CD8-positive, alpha-beta memory T cell (primary cell): Measurements from ENCODE around the gene KIF18B. TPM values are rescaled to one million over a fixed set of nuclear protein-coding genes. Genes with fewer than 3 reads are reported as not detected.

Experiments
- CTCF ChIA-PET: fragments of 350-600 bp; sonication (Branson Sonifier 250); formaldehyde crosslinking; loops from one replicate; lab custom pipeline; 2021; ENCODE audit warnings: antibody characterized with exemption; lab: Charles Lee
- POLR2A ChIA-PET: fragments of 350-600 bp; sonication (Branson Sonifier 250); formaldehyde crosslinking; loops from one replicate; lab custom pipeline; 2021; ENCODE audit warnings: antibody characterized with exemption; lab: Charles Lee
- DNase-seq, 5 donors: peaks; one replicate each; pipeline versions ENCODE4 v3.0.0 to v3.0.0-alpha.2; 2020 to 2022; ENCODE audit warnings: mixed read lengths in 1 of 5
- H3K27ac ChIP-seq: one replicate; pipeline ENCODE4 v1.7.0; 2013; ENCODE audit warnings: low read depth, mild to moderate bottlenecking, low read length, moderate library complexity
- H3K27me3 ChIP-seq: 2 replicates; pipeline ENCODE4 v1.7.0; 2013; ENCODE audit warnings: low read length, mild to moderate bottlenecking; ENCODE audit not compliant: insufficient read depth, poor library complexity, severe bottlenecking
- H3K36me3 ChIP-seq: 2 replicates; pipeline ENCODE4 v1.7.0; 2013; ENCODE audit warnings: mild to moderate bottlenecking, low read length, moderate library complexity; ENCODE audit not compliant: insufficient read depth
- H3K4me1 ChIP-seq: 2 replicates; pipeline ENCODE4 v1.7.0; 2013; ENCODE audit warnings: mild to moderate bottlenecking, low read length, moderate library complexity; ENCODE audit not compliant: insufficient read depth
- H3K4me3 ChIP-seq: 2 replicates; pipeline ENCODE4 v1.7.0; 2013; ENCODE audit warnings: mild to moderate bottlenecking, low read length
- H3K9me3 ChIP-seq: 2 replicates; pipeline ENCODE4 v1.7.0; 2013; ENCODE audit warnings: mild to moderate bottlenecking, low read length
- H3K27ac Mint-ChIP-seq, 8 donors: one replicate each; pipeline ENCODE4 v1.8.0; 2020 to 2021; ENCODE audit warnings: mixed read lengths in 8 of 8, mild to moderate bottlenecking in 6 of 8, inconsistent platforms in 3 of 8, moderate library complexity in 3 of 8
- H3K27me3 Mint-ChIP-seq, 2 donors: one replicate each; pipeline ENCODE4 v1.8.0; 2020 to 2021; ENCODE audit warnings: mixed read lengths in 2 of 2, mild to moderate bottlenecking in 1 of 2, moderate library complexity in 1 of 2
- H3K36me3 Mint-ChIP-seq, 3 donors: one replicate each; pipeline ENCODE4 v1.8.0; 2020 to 2021; ENCODE audit warnings: mixed read lengths in 3 of 3, inconsistent platforms in 1 of 3, mild to moderate bottlenecking in 1 of 3
- H3K4me1 Mint-ChIP-seq, 3 donors: one replicate each; pipeline ENCODE4 v1.8.0; 2020 to 2021; ENCODE audit warnings: mixed read lengths in 3 of 3, inconsistent platforms in 1 of 3, mild to moderate bottlenecking in 1 of 3
- H3K4me3 Mint-ChIP-seq, 7 donors: one replicate each; pipeline ENCODE4 v1.8.0; 2020 to 2021; ENCODE audit warnings: mixed read lengths in 7 of 7, mild to moderate bottlenecking in 6 of 7, moderate library complexity in 4 of 7, inconsistent platforms in 2 of 7
- H3K9me3 Mint-ChIP-seq, 5 donors: one replicate each; pipeline ENCODE4 v1.8.0; 2020 to 2022; ENCODE audit warnings: mixed read lengths in 5 of 5, mild to moderate bottlenecking in 3 of 5, moderate library complexity in 2 of 5, inconsistent platforms in 1 of 5
- polyA plus RNA-seq: library from polyadenylated mRNA; unstranded; fragments of 300-500 nt; fragmentation: Illumina TruSeq; gene quantifications from one replicate; pipeline ENCODE4 v1.2.3, GENCODE V29; 2021
- total RNA-seq, 2 experiments: library from RNA; stranded (reverse); gene quantifications; one replicate each; pipeline ENCODE4 v1.2.3, GENCODE V29; 2021

KIF18B gene
- total and polyA plus RNA-seq, 3 experiments from 2014 or later: 0.10 to 28.3 (median 27.1) TPM

GRCh38 chr17:44931376-44931775 lies 16.2 kb downstream of the KIF18B start:
- H3K4me1 ChIP-seq: no peaks in the 10 kb centered on the region
- Mint-ChIP-seq H3K4me3 (no peak overlapping the region), H3K4me1 (no peaks in the 10 kb centered on the region), H3K27ac (no peak overlapping the region), H3K36me3 (no peaks in the 10 kb centered on the region), H3K9me3 (no peaks in the 10 kb centered on the region), H3K27me3 (no peaks in the 10 kb centered on the region)
- POLR2A ChIA-PET: no interaction called here
- no peaks in the 10 kb centered on the region for H3K36me3 ChIP-seq
- no peak for DNase-seq
- H3K4me3 ChIP-seq: no peak overlapping the region
- H3K9me3 ChIP-seq: no peaks in the 10 kb centered on the region
- CTCF ChIA-PET: interaction anchor here (0.6 to 1.4 kb wide), 3 partner anchors 11 to 16 kb away, joined by 3 to 5 read pairs (median 3); partner anchors contain the start of gene KIF18B
- no peaks in the 10 kb centered on the region for H3K27me3 ChIP-seq
- H3K27ac ChIP-seq: no peak overlapping the region

GRCh38 chr17:44930667-44931066 lies 16.9 kb downstream of the KIF18B start:
- Histone ChIP-seq H3K36me3 (no peaks in the 10 kb centered on the region), H3K27ac (no peak overlapping the region), H3K4me3 (no peak overlapping the region), H3K27me3 (no peaks in the 10 kb centered on the region), H3K4me1 (no peaks in the 10 kb centered on the region), H3K9me3 (no peaks in the 10 kb centered on the region)
- no peak for DNase-seq
- Mint-ChIP-seq H3K36me3 (no peaks in the 10 kb centered on the region), H3K9me3 (no peaks in the 10 kb centered on the region), H3K4me1 (no peaks in the 10 kb centered on the region), H3K4me3 (no peak overlapping the region), H3K27ac (no peak overlapping the region), H3K27me3 (no peaks in the 10 kb centered on the region)
- CTCF ChIA-PET: interaction anchor here (0.6 to 0.7 kb wide), 2 partner anchors 15 to 204 kb away, joined by 3 read pairs; no protein-coding TSS in a partner anchor
- POLR2A ChIA-PET: no interaction called here

GRCh38 chr17:44928950-44929720 lies 18.4 kb downstream of the KIF18B start:
- Mint-ChIP-seq H3K4me1 (no peaks in the 10 kb centered on the region), H3K27me3 (peaks cover 0 to 2% of the 10 kb centered on the region in 2 donors), H3K4me3 (no peak overlapping the region), H3K27ac (peak overlapping the region in 2 of 8 donors; percentile 42 to 44), H3K36me3 (no peaks in the 10 kb centered on the region), H3K9me3 (no peaks in the 10 kb centered on the region)
- no peaks in the 10 kb centered on the region for H3K9me3 ChIP-seq
- H3K4me1 ChIP-seq: no peaks in the 10 kb centered on the region
- ChIA-PET CTCF (interaction anchor here (1.0 kb wide), 1 partner anchor 13 kb away, joined by 3 read pairs; no protein-coding TSS in a partner anchor), POLR2A (no interaction called here)
- H3K36me3 ChIP-seq: no peaks in the 10 kb centered on the region
- no peak for DNase-seq
- no peaks in the 10 kb centered on the region for H3K27me3 ChIP-seq
- H3K4me3 ChIP-seq: no peak overlapping the region
- no peak overlapping the region for H3K27ac ChIP-seq

GRCh38 chr17:44928136-44928535 lies 19.4 kb downstream of the KIF18B start:
- CTCF ChIA-PET: no interaction called here
- H3K4me3 ChIP-seq: no peak overlapping the region
- peak in 1 of 5 donors; percentile 30 for DNase-seq
- Mint-ChIP-seq H3K27me3 (peaks cover 1 to 2% of the 10 kb centered on the region in 2 donors), H3K9me3 (no peaks in the 10 kb centered on the region), H3K4me3 (no peak overlapping the region), H3K4me1 (no peaks in the 10 kb centered on the region), H3K36me3 (no peaks in the 10 kb centered on the region), H3K27ac (peak overlapping the region in 1 of 8 donors; percentile 79)
- no peaks in the 10 kb centered on the region for H3K4me1 ChIP-seq
- no peaks in the 10 kb centered on the region for H3K27me3 ChIP-seq
- no peaks in the 10 kb centered on the region for H3K9me3 ChIP-seq
- H3K27ac ChIP-seq: no peak overlapping the region
- POLR2A ChIA-PET: no interaction called here
- H3K36me3 ChIP-seq: no peaks in the 10 kb centered on the region

GRCh38 chr17:44927696-44928095 lies 19.9 kb downstream of the KIF18B start:
- Histone ChIP-seq H3K27ac (no peak overlapping the region), H3K4me1 (no peaks in the 10 kb centered on the region), H3K9me3 (no peaks in the 10 kb centered on the region), H3K27me3 (no peaks in the 10 kb centered on the region), H3K36me3 (no peaks in the 10 kb centered on the region), H3K4me3 (no peak overlapping the region)
- CTCF ChIA-PET: interaction anchor here (0.6 to 1.6 kb wide), 2 partner anchors 208 to 674 kb away, joined by 3 read pairs; partner anchors contain the start of gene ACBD4
- H3K27me3 Mint-ChIP-seq: peaks cover 2 to 6% of the 10 kb centered on the region in 2 donors
- no peaks in the 10 kb centered on the region for H3K4me1 Mint-ChIP-seq
- H3K9me3 Mint-ChIP-seq: no peaks in the 10 kb centered on the region
- H3K4me3 Mint-ChIP-seq: no peak overlapping the region
- H3K36me3 Mint-ChIP-seq: no peaks in the 10 kb centered on the region
- peak overlapping the region in 1 of 8 donors; percentile 79 for H3K27ac Mint-ChIP-seq
- peak in 1 of 5 donors; percentile 20 for DNase-seq
- POLR2A ChIA-PET: no interaction called here

GRCh38 chr17:44926821-44927525 lies 20.6 kb downstream of the KIF18B start:
- ChIA-PET POLR2A (no interaction called here), CTCF (interaction anchor here (0.6 to 1.6 kb wide), 2 partner anchors 208 to 673 kb away, joined by 3 read pairs; partner anchors contain the start of gene ACBD4)
- no peaks in the 10 kb centered on the region for H3K4me1 Mint-ChIP-seq
- no peaks in the 10 kb centered on the region for H3K36me3 Mint-ChIP-seq
- Histone ChIP-seq H3K27ac (no peak overlapping the region), H3K4me1 (no peaks in the 10 kb centered on the region), H3K9me3 (no peaks in the 10 kb centered on the region), H3K27me3 (no peaks in the 10 kb centered on the region), H3K36me3 (no peaks in the 10 kb centered on the region), H3K4me3 (no peak overlapping the region)
- H3K9me3 Mint-ChIP-seq: no peaks in the 10 kb centered on the region
- H3K4me3 Mint-ChIP-seq: no peak overlapping the region
- peaks cover 2 to 10% of the 10 kb centered on the region in 2 donors for H3K27me3 Mint-ChIP-seq
- H3K27ac Mint-ChIP-seq: no peak overlapping the region
- peak in 1 of 5 donors; percentile 37 for DNase-seq

- Histone ChIP-seq H3K27ac (no peak overlapping the region), H3K9me3 (no peaks in the 10 kb centered on the region), H3K4me1 (no peaks in the 10 kb centered on the region), H3K4me3 (no peak overlapping the region), H3K36me3 (no peaks in the 10 kb centered on the region), H3K27me3 (no peaks in the 10 kb centered on the region)
- peak in 1 of 5 donors; percentile 37 for DNase-seq
- ChIA-PET POLR2A (no interaction called here), CTCF (interaction anchor here (1.6 kb wide), 1 partner anchor 209 kb away, joined by 3 read pairs; the partner anchor contains the start of gene ACBD4)
- Mint-ChIP-seq H3K27me3 (peaks cover 2 to 14% of the 10 kb centered on the region in 2 donors), H3K27ac (peak overlapping the region in 1 of 8 donors; percentile 89), H3K9me3 (no peaks in the 10 kb centered on the region), H3K4me1 (no peaks in the 10 kb centered on the region), H3K4me3 (no peak overlapping the region), H3K36me3 (no peaks in the 10 kb centered on the region)
These were observed 21.6 kb downstream of the KIF18B start for GRCh38 chr17:44925731-44926697.
